HepG2 (cell line): Measurements from ENCODE around the gene FPGS. TPM values are rescaled to one million over a fixed set of nuclear protein-coding genes. Genes with fewer than 3 reads are reported as not detected.

Source experiments
- BCLAF1 ChIP-seq: fragments of 450-650 bp; IDR thresholded peaks from 2 replicates; pipeline ENCODE4 v1.6.1; 2017; ENCODE audit warnings: mild to moderate bottlenecking
- FOXJ3 ChIP-seq: sonication (generic); formaldehyde crosslinking; IDR thresholded peaks from 2 replicates; pipeline ENCODE4 v1.4.0; 2020; ENCODE audit warnings: missing genetic modification reagents, mild to moderate bottlenecking, borderline replicate concordance
- HMGXB4 ChIP-seq, 2 experiments: sonication (generic) in 1 of 2; formaldehyde crosslinking in 1 of 2; IDR thresholded peaks; 2 replicates each; pipeline versions ENCODE4 v1.4.0 to v1.6.1; 2018 to 2020; ENCODE audit warnings: missing genetic modification reagents in 2 of 2, borderline replicate concordance in 1 of 2, low read depth in 1 of 2, mild to moderate bottlenecking in 1 of 2, missing biosample characterization in 1 of 2
- IKZF5 ChIP-seq: IDR thresholded peaks from 2 replicates; pipeline ENCODE4 v1.6.1; 2018; ENCODE audit warnings: missing genetic modification reagents, mild to moderate bottlenecking, missing compliant biosample characterization
- KDM1A ChIP-seq: IDR thresholded peaks from 2 replicates; pipeline ENCODE4 v1.6.1; 2016; ENCODE audit warnings: missing compliant biosample characterization
- MAZ ChIP-seq, 2 experiments: sonication (generic) in 1 of 2; formaldehyde crosslinking in 1 of 2; IDR thresholded peaks; 2 replicates each; pipeline versions ENCODE4 v1.5.0 to v1.6.1; 2012 to 2020; ENCODE audit warnings: low read depth in 2 of 2, mild to moderate bottlenecking in 2 of 2, borderline replicate concordance in 1 of 2, improper control_type of control experiment in 1 of 2, low read length in 1 of 2, missing genetic modification reagents in 1 of 2, moderate library complexity in 1 of 2
- NFYB ChIP-seq: sonication (generic); formaldehyde crosslinking; IDR thresholded peaks from 2 replicates; pipeline ENCODE4 v1.4.0; 2020; ENCODE audit warnings: missing genetic modification reagents
- POLR2G ChIP-seq: fragments of 200-400 bp; formaldehyde crosslinking; IDR thresholded peaks from 2 replicates; pipeline ENCODE4 v1.6.1; 2018; ENCODE audit warnings: mild to moderate bottlenecking, low read depth, low read length, moderate library complexity
- RFX1 ChIP-seq: fragments of 450-650 bp; IDR thresholded peaks from 2 replicates; pipeline ENCODE4 v1.6.1; 2017
- SALL2 ChIP-seq: sonication (generic); formaldehyde crosslinking; IDR thresholded peaks from 2 replicates; pipeline ENCODE4 v1.8.1; 2023; ENCODE audit warnings: mild to moderate bottlenecking, missing genetic modification reagents, inconsistent platforms
- SAP130 ChIP-seq: IDR thresholded peaks from 2 replicates; pipeline ENCODE4 v1.6.1; 2016; ENCODE audit warnings: low read depth
- SKI ChIP-seq: fragments of 450-650 bp; IDR thresholded peaks from one replicate; pipeline ENCODE4 v1.6.1; 2018; ENCODE audit warnings: mild to moderate bottlenecking; ENCODE audit not compliant: partially characterized antibody
- SNAI1 ChIP-seq: sonication (generic); formaldehyde crosslinking; IDR thresholded peaks from 2 replicates; pipeline ENCODE4 v1.5.0; 2020; ENCODE audit warnings: mild to moderate bottlenecking, missing genetic modification reagents, borderline replicate concordance
- TEAD2 ChIP-seq: sonication (generic); formaldehyde crosslinking; IDR thresholded peaks from 2 replicates; pipeline ENCODE4 v1.9.0; 2021; ENCODE audit warnings: missing genetic modification reagents
- YEATS2 ChIP-seq: sonication (generic); formaldehyde crosslinking; IDR thresholded peaks from 2 replicates; pipeline ENCODE4 v1.4.0; 2020; ENCODE audit warnings: missing genetic modification reagents, borderline replicate concordance
- ZNF12 ChIP-seq: sonication (generic); formaldehyde crosslinking; IDR thresholded peaks from 2 replicates; pipeline ENCODE4 v1.5.0; 2020; ENCODE audit warnings: missing genetic modification reagents
- ZNF552 ChIP-seq: sonication (generic); formaldehyde crosslinking; IDR thresholded peaks from 2 replicates; pipeline ENCODE4 v1.9.0; 2022; ENCODE audit warnings: missing genetic modification reagents, mild to moderate bottlenecking, borderline replicate concordance
- polyA plus RNA-seq, 8 experiments: library from polyadenylated mRNA; depleted of rRNA in 3 of 8; stranded (reverse) in 7 of 8; unstranded in 1 of 8; fragments of >200 nt; fragmentation: Illumina TruSeq in 4 of 8; extraction: Trizol in 4 of 8; gene quantifications; 2 replicates each; pipeline versions ENCODE4 v1.2.1 to v1.2.3, GENCODE V29; 2011 to 2016; ENCODE audit warnings: low read depth in 4 of 8, missing spikeins in 1 of 8, mixed read lengths in 1 of 8; ENCODE audit not compliant: insufficient read depth in 1 of 8
- total RNA-seq, 5 experiments: library from RNA; depleted of rRNA; stranded (reverse); fragments of >200 nt; fragmentation: Illumina TruSeq; extraction: Trizol; gene quantifications; 2 replicates each; pipeline ENCODE4 v1.2.3, GENCODE V29; 2016; ENCODE audit warnings: low read depth in 1 of 5
- TF ChIP-seq, protein P1 (sequence below): sonication (generic); formaldehyde crosslinking; IDR thresholded peaks from 2 replicates; pipeline ENCODE4 v1.4.0; 2020; ENCODE audit warnings: missing genetic modification reagents
- TF ChIP-seq, protein P2 (sequence below): fragments of 450-650 bp; IDR thresholded peaks from 2 replicates; pipeline ENCODE4 v1.6.1; 2016

Gene FPGS
- total and polyA plus RNA-seq, 2 of the 13 experiments (the other 11 are each of a cell fraction or from before 2014, with no cell fraction given), result 35.6 to 36.8 TPM

GRCh38 chr9:127802576-127803443, at the start of gene FPGS (continued):
- TF ChIP-seq SNAI1 (CRISPR knock-in tag) (peak; percentile 74; the same call in 1 of the 2 replicates), FOXJ3 (CRISPR knock-in tag) (no peak), SAP130 (CRISPR knock-in tag) (peak; percentile 93; the same call in 1 of the 2 replicates), NFYB (CRISPR knock-in tag) (peak; percentile 10; the same call in 1 of the 2 replicates), HMGXB4 (CRISPR knock-in tag; IDR thresholded peaks at IDR 0.05; ENCODE audit: borderline replicate concordance in 1 of 2, low read depth in 1 of 2) (peak; percentile 44 to 53; a peak in 2 of 4 replicates), RFX1 (no peak), MAZ (IDR thresholded peaks at IDR 0.05; ENCODE audit: borderline replicate concordance, low read depth, low read length) (no peak), MAZ (CRISPR knock-in tag; IDR thresholded peaks at IDR 0.05; ENCODE audit: low read depth) (peak; percentile 89), IKZF5 (CRISPR knock-in tag) (no peak; the same call in 1 of the 2 replicates), ZNF12 (peak; percentile 58; the same call in 1 of the 2 replicates), TEAD2 (no peak), SALL2 (CRISPR knock-in tag) (no peak), BCLAF1 (no peak), KDM1A (CRISPR knock-in tag) (no peak), YEATS2 (CRISPR knock-in tag) (peak; percentile 60), SKI (peak; percentile 73), POLR2G (peak; percentile 93), ZNF552 (0 out of 2 replicates have a peak, but pooled peaks have one; percentile 56)
- TF ChIP-seq, protein P1, sequence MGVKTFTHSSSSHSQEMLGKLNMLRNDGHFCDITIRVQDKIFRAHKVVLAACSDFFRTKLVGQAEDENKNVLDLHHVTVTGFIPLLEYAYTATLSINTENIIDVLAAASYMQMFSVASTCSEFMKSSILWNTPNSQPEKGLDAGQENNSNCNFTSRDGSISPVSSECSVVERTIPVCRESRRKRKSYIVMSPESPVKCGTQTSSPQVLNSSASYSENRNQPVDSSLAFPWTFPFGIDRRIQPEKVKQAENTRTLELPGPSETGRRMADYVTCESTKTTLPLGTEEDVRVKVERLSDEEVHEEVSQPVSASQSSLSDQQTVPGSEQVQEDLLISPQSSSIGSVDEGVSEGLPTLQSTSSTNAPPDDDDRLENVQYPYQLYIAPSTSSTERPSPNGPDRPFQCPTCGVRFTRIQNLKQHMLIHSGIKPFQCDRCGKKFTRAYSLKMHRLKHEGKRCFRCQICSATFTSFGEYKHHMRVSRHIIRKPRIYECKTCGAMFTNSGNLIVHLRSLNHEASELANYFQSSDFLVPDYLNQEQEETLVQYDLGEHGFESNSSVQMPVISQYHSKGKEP (CRISPR knock-in tag), result no peak
- TF ChIP-seq, protein P2, sequence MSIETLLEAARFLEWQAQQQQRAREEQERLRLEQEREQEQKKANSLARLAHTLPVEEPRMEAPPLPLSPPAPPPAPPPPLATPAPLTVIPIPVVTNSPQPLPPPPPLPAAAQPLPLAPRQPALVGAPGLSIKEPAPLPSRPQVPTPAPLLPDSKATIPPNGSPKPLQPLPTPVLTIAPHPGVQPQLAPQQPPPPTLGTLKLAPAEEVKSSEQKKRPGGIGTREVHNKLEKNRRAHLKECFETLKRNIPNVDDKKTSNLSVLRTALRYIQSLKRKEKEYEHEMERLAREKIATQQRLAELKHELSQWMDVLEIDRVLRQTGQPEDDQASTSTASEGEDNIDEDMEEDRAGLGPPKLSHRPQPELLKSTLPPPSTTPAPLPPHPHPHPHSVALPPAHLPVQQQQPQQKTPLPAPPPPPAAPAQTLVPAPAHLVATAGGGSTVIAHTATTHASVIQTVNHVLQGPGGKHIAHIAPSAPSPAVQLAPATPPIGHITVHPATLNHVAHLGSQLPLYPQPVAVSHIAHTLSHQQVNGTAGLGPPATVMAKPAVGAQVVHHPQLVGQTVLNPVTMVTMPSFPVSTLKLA, result peak; percentile 55
